HCT116 (cell line): ENCODE data around the gene MANEAL. TPM values are rescaled to one million over a fixed set of nuclear protein-coding genes. Genes with fewer than 3 reads are reported as not detected.

ENCODE experiments used
- ATAC-seq: fragments of 200-7000 bp; cut with Tn5 transposase; 2 replicates; pipeline ENCODE4 v1.9.1; 2020; ENCODE audit warnings: mild to moderate bottlenecking, moderate library complexity
- BruUV-seq: library from RNA; stranded (reverse); fragments of 400-500 nt; replicated peaks from 2 replicates; lab custom pipeline; 2021; lab: Mats Ljungman, UMichigan
- CTCF ChIA-PET: fragments of 300-600 bp; sonication (Branson Sonifier 250); formaldehyde crosslinking; loops from one replicate; lab custom pipeline; 2021; ENCODE audit warnings: antibody characterized with exemption; lab: Charles Lee
- POLR2A ChIA-PET: fragments of 300-600, 350-600 bp; sonication (Branson Sonifier 250); formaldehyde crosslinking; loops from one replicate; lab custom pipeline; 2021; ENCODE audit warnings: antibody characterized with exemption; lab: Charles Lee
- RAD21 ChIA-PET, 2 experiments: fragments of 300-600 bp; sonication (Branson Sonifier 250); formaldehyde crosslinking; loops; one replicate each; lab custom pipeline; 2023; ENCODE audit warnings: low total read pairs in 2 of 2; ENCODE audit not compliant: uncharacterized antibody in 2 of 2, unreplicated experiment in 2 of 2, low non-redundant PET in 1 of 2; lab: Charles Lee
- DNase-seq: peaks from one replicate; pipeline ENCODE4 v3.0.0-alpha.2; 2010; ENCODE audit warnings: low read depth, low spot score
- H2AFZ ChIP-seq: fragments of 200-600 bp; shearing (Covaris generic), sonication (generic); 2 replicates; pipeline ENCODE4 v1.6.1; 2017; ENCODE audit warnings: low read depth, mixed run types, mixed read lengths, antibody characterized with exemption, low read length; ENCODE audit not compliant: poor library complexity, severe bottlenecking
- H3K27ac ChIP-seq: 2 replicates; pipeline ENCODE4 v1.5.1; 2012; ENCODE audit warnings: low read depth, low read length
- H3K27me3 ChIP-seq: fragments of 200-600 bp; sonication (generic); 2 replicates; pipeline ENCODE4 v1.6.1; 2016; ENCODE audit warnings: mixed run types, low read length, mixed read lengths; ENCODE audit not compliant: insufficient read depth
- H3K36me3 ChIP-seq, 2 experiments: fragments of 200-500 bp in 1 of 2; fragments of 200-600 bp in 1 of 2; sonication (Bioruptor generic) in 1 of 2; sonication (generic) in 1 of 2; 2 replicates each; pipeline versions ENCODE4 v1.5.1 to v1.6.1; 2014 to 2016; ENCODE audit warnings: low read length in 2 of 2, inconsistent platforms in 1 of 2, mixed read lengths in 1 of 2, mixed run types in 1 of 2; ENCODE audit not compliant: insufficient read depth in 2 of 2, control insufficient read depth in 1 of 2
- H3K4me1 ChIP-seq, 2 experiments: fragments of 200-600 bp in 1 of 2; sonication (generic) in 1 of 2; 2 replicates each; pipeline versions ENCODE4 v1.5.1 to v1.6.1; 2012 to 2017; ENCODE audit warnings: low read length in 2 of 2, inconsistent platforms in 1 of 2, mild to moderate bottlenecking in 1 of 2, mixed read lengths in 1 of 2, mixed run types in 1 of 2, moderate library complexity in 1 of 2; ENCODE audit not compliant: insufficient read depth in 2 of 2, control insufficient read depth in 1 of 2
- H3K4me2 ChIP-seq: fragments of 200-600 bp; sonication (generic); 2 replicates; pipeline ENCODE4 v1.6.1; 2017; ENCODE audit warnings: mixed run types, low read length, mixed read lengths
- H3K4me3 ChIP-seq, 2 experiments: fragments of 200-600 bp in 1 of 2; sonication (generic) in 1 of 2; replicated peaks in 1 of 2; 2 replicates each; pipeline ENCODE4 v1.5.1; 2011 to 2016; ENCODE audit warnings: low read length in 2 of 2, control low read depth in 1 of 2, low read depth in 1 of 2, mild to moderate bottlenecking in 1 of 2, mixed read lengths in 1 of 2, mixed run types in 1 of 2
- H3K79me2 ChIP-seq: fragments of 200-600 bp; sonication (generic); 2 replicates; pipeline ENCODE4 v1.6.1; 2017; ENCODE audit warnings: mild to moderate bottlenecking, mixed run types, low read length, moderate library complexity, mixed read lengths; ENCODE audit not compliant: insufficient read depth
- H3K9ac ChIP-seq: fragments of 200-600 bp; sonication (generic); 2 replicates; pipeline ENCODE4 v1.6.1; 2016; ENCODE audit warnings: low read length, mixed read lengths
- H3K9me2 ChIP-seq: fragments of 200-600 bp; sonication (generic), shearing (Covaris generic); 2 replicates; pipeline ENCODE4 v1.6.1; 2017; ENCODE audit warnings: mixed run types, mild to moderate bottlenecking, moderate library complexity; ENCODE audit not compliant: insufficient read depth
- H3K9me3 ChIP-seq, 2 experiments: fragments of 200-500 bp in 1 of 2; fragments of 200-600 bp in 1 of 2; sonication (Bioruptor generic) in 1 of 2; sonication (generic) in 1 of 2; 2 replicates each; pipeline ENCODE4 v1.6.1; 2014 to 2017; ENCODE audit warnings: low read length in 2 of 2, mixed read lengths in 2 of 2, inconsistent platforms in 1 of 2, low read depth in 1 of 2, mild to moderate bottlenecking in 1 of 2, mixed run types in 1 of 2, moderate library complexity in 1 of 2; ENCODE audit not compliant: control insufficient read depth in 1 of 2, insufficient read depth in 1 of 2
- H4K20me1 ChIP-seq: fragments of 200-600 bp; sonication (generic), shearing (Covaris generic); 2 replicates; pipeline ENCODE4 v1.6.1; 2017; ENCODE audit warnings: mixed run types, mild to moderate bottlenecking, moderate library complexity; ENCODE audit not compliant: insufficient read depth
- CBX3 ChIP-seq: IDR thresholded peaks from 2 replicates; pipeline ENCODE4 v1.6.1; 2012; ENCODE audit warnings: low read depth
- EZH2phosphoT487 ChIP-seq: fragments of 200-600 bp; IDR thresholded peaks from 2 replicates; pipeline ENCODE4 v1.6.1; 2018; ENCODE audit warnings: antibody characterized with exemption, borderline replicate concordance
- FOSL1 ChIP-seq: IDR thresholded peaks from 2 replicates; pipeline ENCODE4 v1.6.1; 2012; ENCODE audit warnings: low read depth
- JUND ChIP-seq: IDR thresholded peaks from 2 replicates; pipeline ENCODE4 v1.6.1; 2012
- POLR2A ChIP-seq: IDR thresholded peaks from 2 replicates; pipeline ENCODE4 v1.7.0; 2011; ENCODE audit warnings: borderline replicate concordance; ENCODE audit not compliant: insufficient read depth, insufficient read length; ENCODE audit errors: extremely low read depth
- RAD21 ChIP-seq: IDR thresholded peaks from 2 replicates; pipeline ENCODE4 v1.6.1; 2012; ENCODE audit warnings: low read depth, mild to moderate bottlenecking
- TCF7L2 ChIP-seq: IDR thresholded peaks from 2 replicates; pipeline ENCODE4 v1.7.0; 2011; ENCODE audit warnings: borderline replicate concordance, inconsistent platforms; ENCODE audit not compliant: insufficient read depth, insufficient read length; ENCODE audit errors: extremely low read depth
- YY1 ChIP-seq: IDR thresholded peaks from 2 replicates; pipeline ENCODE4 v1.6.1; 2011; ENCODE audit warnings: low read length, low read depth, moderate library complexity, mild to moderate bottlenecking; ENCODE audit not compliant: insufficient replicate concordance; ENCODE audit errors: extremely low read depth
- ZFX ChIP-seq: fragments of 450-650 bp; IDR thresholded peaks from 2 replicates; pipeline ENCODE4 v1.6.1; 2017
- intact Hi-C: fragments of 100-400 bp; cut with micrococcal nuclease; formaldehyde crosslinking; loops from 2 replicates; pipeline ENCODE4 v1.10.0; 2022
- total RNA-seq: library from RNA; stranded (reverse); gene quantifications from one replicate; pipeline ENCODE4 v1.2.1, GENCODE V29; 2021; ENCODE audit not compliant: unreplicated experiment
- TF ChIP-seq, protein P1 (sequence below): IDR thresholded peaks from 2 replicates; pipeline ENCODE4 v1.6.1; 2011; ENCODE audit warnings: mild to moderate bottlenecking, low read length, moderate library complexity; ENCODE audit not compliant: insufficient replicate concordance; ENCODE audit errors: extremely low read depth
- TF ChIP-seq, protein P2 (sequence below): IDR thresholded peaks from 2 replicates; pipeline ENCODE4 v1.6.1; 2012; ENCODE audit warnings: low read depth
- TF ChIP-seq, protein P3 (sequence below): IDR thresholded peaks from 2 replicates; pipeline ENCODE4 v1.6.1; 2012

MANEAL gene
- total RNA-seq, 1 experiment from 2014 or later: 17.3 TPM

GRCh38 chr1:37778654-37779053 is 15.0 kb upstream of the MANEAL start:
- 0 out of 2 replicates have a peak, but pooled peaks have one; percentile 11 for ATAC-seq
- intact Hi-C loops: no loop called here
- Histone ChIP-seq H3K36me3 (no peaks in the 10 kb centered on the region), H3K4me2 (no peak overlapping the region), H4K20me1 (no peaks in the 10 kb centered on the region), H3K79me2 (no peaks in the 10 kb centered on the region), H3K9me3 (peaks cover 0 to 5% of the 10 kb centered on the region in 2 experiments; a peak in 1 of 4 replicates), H3K27me3 (no peaks in the 10 kb centered on the region), H3K4me1 (no peaks in the 10 kb centered on the region), H2AFZ (no peak overlapping the region), H3K9ac (no peak overlapping the region), H3K27ac (no peak overlapping the region), H3K4me3 (no peak overlapping the region), H3K9me2 (no peaks in the 10 kb centered on the region)
- no peak for DNase-seq
- POLR2A ChIA-PET: no interaction called here
- CTCF ChIA-PET: no interaction called here
- TF ChIP-seq RAD21 (0 out of 2 replicates have a peak, but pooled peaks have one; percentile 13), FOSL1 (no peak), EZH2phosphoT487 (no peak), ZFX (no peak)
- TF ChIP-seq, protein P1, sequence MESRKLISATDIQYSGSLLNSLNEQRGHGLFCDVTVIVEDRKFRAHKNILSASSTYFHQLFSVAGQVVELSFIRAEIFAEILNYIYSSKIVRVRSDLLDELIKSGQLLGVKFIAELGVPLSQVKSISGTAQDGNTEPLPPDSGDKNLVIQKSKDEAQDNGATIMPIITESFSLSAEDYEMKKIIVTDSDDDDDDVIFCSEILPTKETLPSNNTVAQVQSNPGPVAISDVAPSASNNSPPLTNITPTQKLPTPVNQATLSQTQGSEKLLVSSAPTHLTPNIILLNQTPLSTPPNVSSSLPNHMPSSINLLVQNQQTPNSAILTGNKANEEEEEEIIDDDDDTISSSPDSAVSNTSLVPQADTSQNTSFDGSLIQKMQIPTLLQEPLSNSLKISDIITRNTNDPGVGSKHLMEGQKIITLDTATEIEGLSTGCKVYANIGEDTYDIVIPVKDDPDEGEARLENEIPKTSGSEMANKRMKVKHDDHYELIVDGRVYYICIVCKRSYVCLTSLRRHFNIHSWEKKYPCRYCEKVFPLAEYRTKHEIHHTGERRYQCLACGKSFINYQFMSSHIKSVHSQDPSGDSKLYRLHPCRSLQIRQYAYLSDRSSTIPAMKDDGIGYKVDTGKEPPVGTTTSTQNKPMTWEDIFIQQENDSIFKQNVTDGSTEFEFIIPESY: no peak
- no TSS peak for BruUV-seq
- RAD21 ChIA-PET: no interaction called here

- intact Hi-C loops: no loop called here
- ATAC-seq (no peak), DNase-seq (no peak)
- Histone ChIP-seq H2AFZ (no peak overlapping the region), H3K4me1 (no peaks in the 10 kb centered on the region), H4K20me1 (no peaks in the 10 kb centered on the region), H3K9ac (no peak overlapping the region), H3K27me3 (peaks cover 4% of the 10 kb centered on the region; the same call in 1 of the 2 replicates), H3K4me3 (no peak overlapping the region), H3K9me2 (no peaks in the 10 kb centered on the region), H3K9me3 (no peaks in the 10 kb centered on the region), H3K27ac (no peak overlapping the region), H3K79me2 (no peaks in the 10 kb centered on the region), H3K4me2 (no peak overlapping the region), H3K36me3 (no peaks in the 10 kb centered on the region)
- RAD21 ChIA-PET: no interaction called here
- no TSS peak for BruUV-seq
- CTCF ChIA-PET: no interaction called here
- POLR2A ChIA-PET: no interaction called here
- TF ChIP-seq POLR2A: no peak
- TF ChIP-seq, protein P2, sequence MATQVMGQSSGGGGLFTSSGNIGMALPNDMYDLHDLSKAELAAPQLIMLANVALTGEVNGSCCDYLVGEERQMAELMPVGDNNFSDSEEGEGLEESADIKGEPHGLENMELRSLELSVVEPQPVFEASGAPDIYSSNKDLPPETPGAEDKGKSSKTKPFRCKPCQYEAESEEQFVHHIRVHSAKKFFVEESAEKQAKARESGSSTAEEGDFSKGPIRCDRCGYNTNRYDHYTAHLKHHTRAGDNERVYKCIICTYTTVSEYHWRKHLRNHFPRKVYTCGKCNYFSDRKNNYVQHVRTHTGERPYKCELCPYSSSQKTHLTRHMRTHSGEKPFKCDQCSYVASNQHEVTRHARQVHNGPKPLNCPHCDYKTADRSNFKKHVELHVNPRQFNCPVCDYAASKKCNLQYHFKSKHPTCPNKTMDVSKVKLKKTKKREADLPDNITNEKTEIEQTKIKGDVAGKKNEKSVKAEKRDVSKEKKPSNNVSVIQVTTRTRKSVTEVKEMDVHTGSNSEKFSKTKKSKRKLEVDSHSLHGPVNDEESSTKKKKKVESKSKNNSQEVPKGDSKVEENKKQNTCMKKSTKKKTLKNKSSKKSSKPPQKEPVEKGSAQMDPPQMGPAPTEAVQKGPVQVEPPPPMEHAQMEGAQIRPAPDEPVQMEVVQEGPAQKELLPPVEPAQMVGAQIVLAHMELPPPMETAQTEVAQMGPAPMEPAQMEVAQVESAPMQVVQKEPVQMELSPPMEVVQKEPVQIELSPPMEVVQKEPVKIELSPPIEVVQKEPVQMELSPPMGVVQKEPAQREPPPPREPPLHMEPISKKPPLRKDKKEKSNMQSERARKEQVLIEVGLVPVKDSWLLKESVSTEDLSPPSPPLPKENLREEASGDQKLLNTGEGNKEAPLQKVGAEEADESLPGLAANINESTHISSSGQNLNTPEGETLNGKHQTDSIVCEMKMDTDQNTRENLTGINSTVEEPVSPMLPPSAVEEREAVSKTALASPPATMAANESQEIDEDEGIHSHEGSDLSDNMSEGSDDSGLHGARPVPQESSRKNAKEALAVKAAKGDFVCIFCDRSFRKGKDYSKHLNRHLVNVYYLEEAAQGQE: no peak
- TF ChIP-seq JUND: no peak
- no peak for TF ChIP-seq FOSL1
- TF ChIP-seq EZH2phosphoT487: no peak
- TF ChIP-seq, protein P1: no peak
- no peak for TF ChIP-seq CBX3
- no peak for TF ChIP-seq TCF7L2
- TF ChIP-seq YY1: no peak
- TF ChIP-seq, protein P3, sequence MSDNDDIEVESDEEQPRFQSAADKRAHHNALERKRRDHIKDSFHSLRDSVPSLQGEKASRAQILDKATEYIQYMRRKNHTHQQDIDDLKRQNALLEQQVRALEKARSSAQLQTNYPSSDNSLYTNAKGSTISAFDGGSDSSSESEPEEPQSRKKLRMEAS: no peak
Measured at GRCh38 chr1:37782491-37782890, 11.2 kb upstream of the MANEAL start.
